HTERT RPE-1 (cell line): ENCODE measurements around the gene SPATA24.

Experiments
- in situ Hi-C: fragments of 300-500 bp; cut with MboI; formaldehyde crosslinking; loops from 4 replicates; pipeline ENCODE4 v1.14.3; 2020; ENCODE audit warnings: low sequenced_read_pairs

The SPATA24 gene

DNA sequence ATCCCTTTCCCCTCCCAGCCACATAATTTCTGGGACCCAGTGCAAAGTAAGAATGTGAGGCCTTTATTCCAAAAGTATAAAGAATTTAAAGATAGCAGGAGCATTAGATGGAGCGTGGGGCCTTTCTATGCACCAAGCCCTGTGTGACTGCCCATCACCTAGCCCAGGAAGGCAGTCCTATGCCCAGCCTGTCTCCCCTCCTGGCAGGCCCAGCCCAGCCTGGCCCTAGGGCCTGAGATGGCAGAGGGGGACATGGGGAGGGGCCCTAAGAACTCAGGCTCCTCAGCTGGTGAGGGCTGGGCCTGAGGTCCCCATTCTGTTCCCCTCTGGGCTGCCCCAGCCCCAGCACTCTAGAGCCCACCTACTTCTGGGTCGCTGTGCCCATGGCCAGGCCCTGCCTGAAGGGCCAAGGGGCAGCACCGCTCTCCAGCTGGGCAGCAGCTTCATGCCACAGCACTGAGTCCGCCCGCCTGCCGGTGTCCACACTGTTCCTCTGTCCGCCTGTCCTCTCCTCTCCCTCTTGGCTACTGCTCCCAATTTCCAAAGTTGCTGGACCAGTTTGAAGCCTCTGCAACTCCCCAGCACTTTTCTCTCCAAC lies 19.8 kb downstream of the SPATA24 start:
- in situ Hi-C loops = no loop called here

DNA sequence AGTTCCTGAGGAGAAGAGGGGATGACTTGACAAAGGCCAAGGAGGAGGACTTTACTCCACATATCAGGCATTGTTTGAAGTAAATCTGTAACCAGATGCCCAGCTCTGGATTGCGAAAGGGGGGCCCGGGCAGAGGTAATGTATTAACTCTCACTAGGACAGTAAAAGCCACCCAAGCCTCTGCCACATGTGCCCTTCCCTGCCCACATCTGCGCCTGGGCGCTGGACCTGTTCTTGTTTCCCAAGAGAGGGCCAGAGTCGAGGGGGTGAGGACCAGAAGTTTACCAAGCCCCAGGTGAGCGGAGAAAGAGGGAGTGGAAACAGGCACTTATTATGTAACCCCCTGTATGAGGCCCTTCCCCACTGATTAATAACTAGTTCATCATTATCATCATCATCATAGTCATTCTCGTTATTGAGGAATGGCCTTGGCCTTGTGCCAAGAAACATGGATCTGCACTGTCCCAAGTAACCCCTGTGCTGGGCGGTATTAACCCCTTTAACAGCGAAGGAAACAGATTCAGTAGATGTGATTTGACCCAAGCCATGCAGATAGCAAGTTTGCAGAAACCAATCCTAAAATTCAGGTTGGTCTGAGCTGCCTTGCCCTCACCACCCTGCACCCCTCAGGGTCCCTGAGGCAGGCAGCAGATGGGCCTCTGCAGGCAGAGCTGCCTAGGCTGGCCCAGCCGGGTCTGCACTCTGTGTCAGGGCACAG lies 20.5 kb downstream of the SPATA24 start, which contains the start of gene SLC23A1:
TSS of gene SLC23A1 (minus strand) at position 23 of the 718 bp plus-strand sequence. CDS start 44 bp downstream, outside the sequence.
- in situ Hi-C loops = no loop called here

GRCh38 chr5:139382807-139383206 lies 21.1 kb downstream of the SPATA24 start:
- in situ Hi-C loops = no loop called here

GRCh38 chr5:139381837-139382761 lies 21.8 kb downstream of the SPATA24 start:
- in situ Hi-C loops = no loop called here

DNA sequence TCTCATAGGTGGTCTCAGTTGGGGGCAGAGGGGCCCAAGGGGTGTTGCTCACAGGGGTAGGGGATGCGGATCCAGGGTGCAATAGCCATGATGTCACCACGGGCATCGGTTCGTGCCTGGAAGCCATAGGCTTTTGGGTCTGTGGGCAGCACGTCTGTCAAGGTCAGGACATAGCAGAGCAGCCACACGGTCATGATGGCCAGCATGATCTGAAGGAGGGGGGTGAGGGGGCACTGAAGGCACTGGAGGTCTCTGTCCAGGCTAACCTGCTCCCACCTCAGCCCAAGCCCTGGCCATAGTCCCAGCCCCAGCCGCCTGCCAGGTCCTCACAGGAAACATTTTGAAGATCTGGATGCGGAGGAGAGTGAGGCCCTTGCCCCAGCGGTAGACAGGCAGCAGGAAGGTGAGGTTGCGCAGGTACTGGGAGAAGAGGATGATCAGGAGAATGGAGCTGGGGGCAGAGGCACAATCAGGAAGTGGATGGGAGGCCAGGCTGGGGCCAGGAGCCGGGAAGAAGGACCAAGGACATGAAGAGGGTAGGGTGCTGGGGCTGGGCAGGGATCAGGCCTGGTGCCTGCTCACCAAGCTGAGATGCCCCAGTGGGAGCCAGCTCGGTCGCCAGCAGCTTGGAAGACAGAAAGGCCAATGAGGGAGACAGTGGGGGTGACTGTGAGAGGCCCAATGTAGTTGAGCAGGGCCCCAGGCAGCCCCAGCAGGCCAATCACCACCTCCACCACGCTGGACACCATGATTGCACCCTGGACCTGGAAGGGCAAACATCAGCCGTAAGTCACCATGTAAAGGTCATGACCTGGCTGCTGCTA lies 24.1 kb downstream of the SPATA24 start:
- in situ Hi-C loops = no loop called here

GRCh38 chr5:139378941-139379361 lies 24.9 kb downstream of the SPATA24 start:
- in situ Hi-C loops = no loop called here

DNA sequence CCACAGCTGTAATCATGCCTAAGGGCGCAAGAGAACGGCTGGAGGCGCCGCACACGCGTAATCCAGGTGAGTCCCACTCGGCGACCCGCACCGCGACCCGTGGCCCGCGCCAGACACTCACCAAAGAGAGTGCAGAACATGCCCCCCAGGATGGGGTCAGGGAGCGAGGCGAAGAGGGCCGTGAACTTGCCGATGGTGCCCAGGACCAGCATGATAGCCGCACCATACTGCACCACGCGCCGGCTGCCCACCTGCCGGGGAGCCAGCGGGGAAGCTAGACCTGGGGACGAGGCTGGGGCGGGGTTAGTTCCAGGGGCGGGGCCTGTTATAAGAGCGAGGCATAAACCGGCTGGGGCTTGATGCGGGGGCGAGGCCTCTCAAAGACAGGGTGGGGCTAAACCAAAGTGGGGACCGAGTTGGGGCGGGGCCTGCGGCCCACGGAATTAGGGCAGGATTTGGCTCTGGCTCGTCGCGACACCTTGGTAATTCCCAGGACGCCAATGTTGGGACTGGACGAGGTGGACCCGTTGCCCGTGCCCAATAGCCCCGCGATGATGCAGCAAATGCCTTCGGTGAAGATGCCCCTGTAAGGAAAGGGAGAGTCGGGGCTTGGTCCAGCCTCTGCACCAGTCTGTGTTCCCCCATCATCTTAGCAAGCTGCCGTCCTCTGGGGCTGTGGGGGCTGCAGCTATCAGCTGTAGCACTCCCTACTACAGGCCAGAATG lies 25.6 kb downstream of the SPATA24 start:
- in situ Hi-C loops = no loop called here

- in situ Hi-C loops = no loop called here
Measured at GRCh38 chr5:139377226-139377625, 26.7 kb downstream of the SPATA24 start.

DNA sequence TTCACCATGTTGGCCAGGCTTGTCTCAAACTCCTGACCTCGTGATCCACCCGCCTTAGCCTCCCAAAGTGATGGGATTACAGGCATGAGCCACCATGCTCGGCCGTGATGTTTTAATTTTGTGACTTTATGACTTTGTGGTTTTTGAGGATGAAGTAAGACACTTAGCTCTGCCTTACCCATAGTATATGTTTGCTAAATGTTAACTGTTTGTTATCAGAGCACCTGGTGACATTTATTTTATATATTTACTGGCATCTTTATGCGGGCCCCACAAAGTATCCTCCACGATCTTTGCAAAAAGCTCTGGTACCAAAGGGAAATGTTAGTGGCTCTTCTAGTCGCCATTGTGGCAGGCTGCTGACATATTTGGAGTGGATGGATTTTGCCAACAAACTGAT lies 27.5 kb downstream of the SPATA24 start:
- in situ Hi-C loops = no loop called here

DNA sequence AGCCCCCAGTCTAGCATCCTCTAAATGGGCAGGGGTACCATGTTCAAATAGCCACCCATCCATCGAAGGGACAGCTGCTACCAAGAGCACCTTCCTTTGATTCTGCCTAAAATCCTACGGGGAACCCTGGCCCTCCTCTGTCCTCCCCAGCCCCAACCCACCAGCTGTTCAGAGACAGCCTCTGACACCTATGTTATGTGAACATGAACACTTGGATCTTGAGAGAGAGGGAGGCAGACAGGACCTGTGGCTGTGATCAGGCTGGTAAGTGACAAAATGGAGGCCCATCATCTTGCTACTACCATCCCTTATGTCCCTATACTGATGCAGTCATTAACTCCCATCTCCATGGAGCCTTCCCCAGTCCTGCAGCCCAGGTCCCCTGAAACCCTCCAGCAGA lies 29.0 kb downstream of the SPATA24 start:
- in situ Hi-C loops = no loop called here

GRCh38 chr5:139371482-139372435 lies 32.1 kb downstream of the SPATA24 start:
- in situ Hi-C loops = no loop called here

DNA sequence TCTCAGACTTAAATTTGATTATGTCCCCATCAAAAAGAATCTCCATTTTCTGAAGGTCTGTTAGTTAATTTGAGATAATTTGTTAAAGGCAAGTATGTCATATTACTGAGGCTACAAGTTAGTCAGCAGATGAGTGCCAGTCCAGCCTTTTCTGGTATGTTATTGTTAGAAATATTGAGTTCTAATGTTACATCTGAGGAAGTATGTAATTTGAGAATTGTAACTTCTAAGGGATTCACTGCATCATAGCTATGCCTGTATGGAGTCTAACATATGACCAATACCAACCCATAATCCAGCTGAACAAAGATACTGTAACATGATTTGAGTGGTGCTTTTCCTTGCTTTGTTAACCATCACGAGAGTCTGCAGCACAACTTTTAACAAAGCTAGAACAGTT lies 34.7 kb downstream of the SPATA24 start:
- in situ Hi-C loops = no loop called here

DNA sequence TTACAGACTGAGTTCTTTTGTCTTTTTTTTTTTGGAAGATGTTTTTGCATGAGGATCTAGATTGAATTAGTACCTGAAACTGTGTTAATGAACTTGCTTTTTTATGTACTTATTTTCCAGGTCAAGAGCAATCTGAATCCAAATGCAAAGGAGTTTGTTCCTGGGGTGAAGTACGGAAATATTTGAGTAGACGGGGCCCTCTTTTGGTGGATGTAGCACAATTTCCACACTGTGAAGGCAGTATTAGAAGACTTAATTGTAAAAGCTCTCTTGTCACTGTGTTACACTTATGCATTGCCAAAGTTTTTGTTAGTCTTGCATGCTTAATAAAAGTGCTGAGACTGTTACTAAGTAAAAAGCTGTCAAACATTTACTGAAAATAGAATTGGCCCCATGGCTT lies 35.3 kb downstream of the SPATA24 start:
- in situ Hi-C loops = no loop called here

GRCh38 chr5:139364466-139364865 lies 39.4 kb downstream of the SPATA24 start:
- in situ Hi-C loops = no loop called here

GRCh38 chr5:139363937-139364336 lies 40.0 kb downstream of the SPATA24 start:
- in situ Hi-C loops = no loop called here

DNA sequence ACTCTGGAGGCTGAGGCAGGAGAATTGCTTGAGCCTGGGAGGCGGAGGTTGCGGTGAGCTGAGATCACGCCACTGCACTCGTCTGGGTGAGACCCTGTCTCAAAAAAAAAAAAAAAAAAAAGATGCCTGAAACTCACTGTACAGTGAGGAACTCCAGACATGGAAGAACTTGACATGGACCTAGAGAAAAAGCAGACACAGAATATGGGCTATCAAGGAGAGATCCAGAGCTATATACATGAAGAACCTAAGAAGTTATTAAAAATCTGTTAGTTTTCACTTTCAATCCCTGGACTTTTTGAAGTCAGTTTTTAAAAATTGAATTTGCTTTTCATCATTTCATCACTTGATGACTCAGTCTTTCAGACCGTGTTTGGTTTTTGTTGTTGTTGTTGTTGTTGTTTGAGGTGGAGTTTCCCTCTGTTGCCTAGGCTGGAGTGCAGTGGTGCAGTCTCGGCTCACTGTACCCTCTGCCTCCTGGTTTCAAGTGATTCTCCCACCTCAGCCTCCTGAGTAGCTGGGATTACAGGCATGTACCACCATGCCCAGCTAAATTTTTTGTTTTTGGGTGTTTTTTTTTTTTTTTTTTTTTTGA lies 42.0 kb downstream of the SPATA24 start:
- in situ Hi-C loops = no loop called here

GRCh38 chr5:139360384-139360783 lies 43.5 kb downstream of the SPATA24 start:
- in situ Hi-C loops = no loop called here

- in situ Hi-C loops = no loop called here
Measured at GRCh38 chr5:139358064-139358463, 45.8 kb downstream of the SPATA24 start.
